ENCODE measurements around the gene DENND1B. TPM values are rescaled to one million over a fixed set of nuclear protein-coding genes. Genes with fewer than 3 reads are reported as not detected.

DENND1B gene
- polyA plus RNA-seq, 1 donor (not counting 4 experiments of a cell fraction or from before 2014, with no cell fraction given), result 7.6 TPM

GRCh38 chr1:197773856-197774255, 1.4 kb downstream of the DENND1B start:
- Histone ChIP-seq H3K4me1 (ENCODE audit: control insufficient read depth, extremely low read depth, insufficient read depth, low read length) (peaks cover 22% of the 10 kb centered on the region), H4K20me1 (ENCODE audit: control insufficient read depth, extremely low read depth, insufficient read depth, low read length) (no peaks in the 10 kb centered on the region), H3K79me2 (ENCODE audit: control insufficient read depth, insufficient read depth, low read length) (peaks cover 38% of the 10 kb centered on the region), H3K9me3 (ENCODE audit: control insufficient read depth, low read depth, low read length) (no peaks in the 10 kb centered on the region), H3K4me3 (ENCODE audit: control insufficient read depth in 2 of 3, extremely low read depth in 1 of 3, insufficient read depth in 2 of 3, low read depth in 1 of 3, low read length in 3 of 3) (peak overlapping the region; percentile 76 to 94 (median 90)), H3K9me1 (ENCODE audit: control insufficient read depth, extremely low read depth, insufficient read depth, low read length) (no peaks in the 10 kb centered on the region), H3K4me2 (ENCODE audit: control insufficient read depth, extremely low read depth, insufficient read depth, low read depth, low read length) (peak overlapping the region; percentile 82), H2AFZ (ENCODE audit: control insufficient read depth, low read length) (no peak overlapping the region), H3K9ac (ENCODE audit: control insufficient read depth, extremely low read depth, insufficient read depth, low read length) (peak overlapping the region; percentile 89), H3K27me3 (ENCODE audit: control insufficient read depth, extremely low read depth, insufficient read depth, low read length) (no peaks in the 10 kb centered on the region), H3K27ac (ENCODE audit: control insufficient read depth, insufficient read depth, low read length) (peak overlapping the region; percentile 89), H3K36me3 (ENCODE audit: control insufficient read depth in 2 of 2, extremely low read depth in 1 of 2, insufficient read depth in 2 of 2, low read length in 2 of 2) (peaks cover 1 to 4% of the 10 kb centered on the region in 2 experiments)
- dilution Hi-C loops (cut with MboI; ENCODE audit: extremely low pct_ligation_motif_present, low sequenced_read_pairs), result no loop called here
- TF ChIP-seq CTCF (optimal IDR thresholded peaks at IDR 0.05 in 1 of 3, IDR thresholded peaks at IDR 0.05 in 1 of 3, conservative IDR thresholded peaks at IDR 0.05 in 1 of 3; ENCODE audit: extremely low read depth in 1 of 3, insufficient read depth in 2 of 3, low read length in 3 of 3) (no peak), EZH2 (IDR thresholded peaks at IDR 0.05; ENCODE audit: low read length) (no peak)
- no peak for FAIRE-seq
- DNase-seq (ENCODE audit: low read depth, low spot score), result no peak

GRCh38 chr1:197771904-197772556, 3.2 kb downstream of the DENND1B start:
- Histone ChIP-seq H3K9ac (ENCODE audit: control insufficient read depth, extremely low read depth, insufficient read depth, low read length) (no peak overlapping the region), H3K4me2 (ENCODE audit: control insufficient read depth, extremely low read depth, insufficient read depth, low read depth, low read length) (no peak overlapping the region), H3K36me3 (ENCODE audit: control insufficient read depth in 2 of 2, extremely low read depth in 1 of 2, insufficient read depth in 2 of 2, low read length in 2 of 2) (peaks cover 1 to 4% of the 10 kb centered on the region in 2 experiments), H4K20me1 (ENCODE audit: control insufficient read depth, extremely low read depth, insufficient read depth, low read length) (no peaks in the 10 kb centered on the region), H3K27me3 (ENCODE audit: control insufficient read depth, extremely low read depth, insufficient read depth, low read length) (no peaks in the 10 kb centered on the region), H3K9me1 (ENCODE audit: control insufficient read depth, extremely low read depth, insufficient read depth, low read length) (no peaks in the 10 kb centered on the region), H3K27ac (ENCODE audit: control insufficient read depth, insufficient read depth, low read length) (no peak overlapping the region), H3K9me3 (ENCODE audit: control insufficient read depth, low read depth, low read length) (no peaks in the 10 kb centered on the region), H2AFZ (ENCODE audit: control insufficient read depth, low read length) (no peak overlapping the region), H3K4me3 (ENCODE audit: control insufficient read depth in 2 of 3, extremely low read depth in 1 of 3, insufficient read depth in 2 of 3, low read depth in 1 of 3, low read length in 3 of 3) (no peak overlapping the region), H3K79me2 (ENCODE audit: control insufficient read depth, insufficient read depth, low read length) (peaks cover 38% of the 10 kb centered on the region), H3K4me1 (ENCODE audit: control insufficient read depth, extremely low read depth, insufficient read depth, low read length) (peaks cover 22% of the 10 kb centered on the region)
- dilution Hi-C loops (cut with MboI; ENCODE audit: extremely low pct_ligation_motif_present, low sequenced_read_pairs), result no loop called here
- TF ChIP-seq EZH2 (IDR thresholded peaks at IDR 0.05; ENCODE audit: low read length), result no peak
- TF ChIP-seq CTCF (optimal IDR thresholded peaks at IDR 0.05 in 1 of 3, IDR thresholded peaks at IDR 0.05 in 1 of 3, conservative IDR thresholded peaks at IDR 0.05 in 1 of 3; ENCODE audit: extremely low read depth in 1 of 3, insufficient read depth in 2 of 3, low read length in 3 of 3), result no peak
- FAIRE-seq, result no peak
- no peak for DNase-seq (ENCODE audit: low read depth, low spot score)
